ENCODE data around the gene OXTR.
"Not testable (repeated sequence)": the region's sequence is repeated elsewhere in the genome, so short reads cannot be mapped to it uniquely, and the experiment has no call there.

The OXTR gene

GRCh38 chr3:8743021-8743601 lies 26.3 kb downstream of the OXTR start:
- no peak for DNase-seq (ENCODE audit: low read depth in 2 of 2, low spot score in 1 of 2)

- no peak for DNase-seq (ENCODE audit: low read depth in 2 of 2, low spot score in 1 of 2)
These were observed 27.7 kb downstream of the OXTR start for GRCh38 chr3:8741581-8742261.

- no peak for DNase-seq (ENCODE audit: low read depth in 2 of 2, low spot score in 1 of 2)
These were observed 29.5 kb downstream of the OXTR start for GRCh38 chr3:8739757-8740504.

GRCh38 chr3:8738639-8739038 lies 30.8 kb downstream of the OXTR start:
- no peak for DNase-seq (ENCODE audit: low read depth in 2 of 2, low spot score in 1 of 2)

- no peak for DNase-seq (ENCODE audit: low read depth in 2 of 2, low spot score in 1 of 2)
These were observed 31.6 kb downstream of the OXTR start for GRCh38 chr3:8737823-8738222.

GRCh38 chr3:8737301-8737700 lies 32.1 kb downstream of the OXTR start:
- DNase-seq (ENCODE audit: low read depth in 2 of 2, low spot score in 1 of 2), result no peak

GRCh38 chr3:8736436-8736835 lies 33.0 kb downstream of the OXTR start:
- DNase-seq (ENCODE audit: low read depth in 2 of 2, low spot score in 1 of 2), result no peak

- DNase-seq (ENCODE audit: low read depth in 2 of 2, low spot score in 1 of 2), result no peak
These were observed 34.5 kb downstream of the OXTR start for GRCh38 chr3:8734908-8735307.

- no peak for DNase-seq (ENCODE audit: low read depth in 2 of 2, low spot score in 1 of 2)
These were observed 35.1 kb downstream of the OXTR start for GRCh38 chr3:8734137-8734878.

- DNase-seq (ENCODE audit: low read depth in 2 of 2, low spot score in 1 of 2), result no peak
These were observed 35.9 kb downstream of the OXTR start, which contains the start of gene CAV3 for GRCh38 chr3:8733332-8734094. Gene CAV3, plus strand, starts transcription at chr3:8733802. Its CDS starts 75 bp downstream, at chr3:8733877.

- no peak for DNase-seq (ENCODE audit: low read depth in 2 of 2, low spot score in 1 of 2)
These were observed 37.0 kb downstream of the OXTR start for GRCh38 chr3:8732413-8732812.

GRCh38 chr3:8730656-8731055 lies 38.8 kb downstream of the OXTR start:
- no peak for DNase-seq (ENCODE audit: low read depth in 2 of 2, low spot score in 1 of 2)

- no peak for DNase-seq (ENCODE audit: low read depth in 2 of 2, low spot score in 1 of 2)
These were observed 39.9 kb downstream of the OXTR start for GRCh38 chr3:8729479-8729878.

- no peak for DNase-seq (ENCODE audit: low read depth in 2 of 2, low spot score in 1 of 2)
These were observed 41.6 kb downstream of the OXTR start for GRCh38 chr3:8727605-8728512.

GRCh38 chr3:8724108-8724752 lies 45.2 kb downstream of the OXTR start:
- DNase-seq (ENCODE audit: low read depth in 2 of 2, low spot score in 1 of 2), result no peak

- DNase-seq (ENCODE audit: low read depth in 2 of 2, low spot score in 1 of 2), result no peak
These were observed 45.8 kb downstream of the OXTR start for GRCh38 chr3:8723612-8724011.

GRCh38 chr3:8722808-8723207 lies 46.6 kb downstream of the OXTR start:
- DNase-seq (ENCODE audit: low read depth in 2 of 2, low spot score in 1 of 2), result no peak

- not testable (repeated sequence) for DNase-seq (ENCODE audit: low read depth in 2 of 2, low spot score in 1 of 2)
These were observed 53.7 kb downstream of the OXTR start for GRCh38 chr3:8715757-8716156.
